Measurements from ENCODE around the gene ERC2.
"Not testable (repeated sequence)": the region's sequence is repeated elsewhere in the genome, so short reads cannot be mapped to it uniquely, and the experiment has no call there.

The ERC2 gene

DNA sequence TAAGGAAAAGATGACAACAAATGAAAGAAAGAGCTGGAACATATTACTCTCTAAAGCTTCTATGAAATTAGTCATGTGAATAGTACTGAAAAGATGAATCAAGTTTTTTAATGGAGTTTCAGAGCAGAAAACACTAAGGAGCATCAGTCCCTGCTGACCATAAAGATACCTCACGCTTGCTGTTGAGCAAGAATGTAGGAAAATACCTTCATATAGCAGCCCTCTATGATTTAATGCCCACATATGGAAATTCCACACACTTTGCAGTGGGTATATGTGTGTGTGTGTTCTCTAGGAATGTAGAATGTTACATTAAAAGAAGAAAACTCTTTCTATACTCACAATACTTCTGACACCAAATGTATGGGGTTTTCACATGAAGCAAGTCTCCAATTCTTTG is 355.0 kb downstream of the ERC2 start:
- no peak for DNase-seq

DNA sequence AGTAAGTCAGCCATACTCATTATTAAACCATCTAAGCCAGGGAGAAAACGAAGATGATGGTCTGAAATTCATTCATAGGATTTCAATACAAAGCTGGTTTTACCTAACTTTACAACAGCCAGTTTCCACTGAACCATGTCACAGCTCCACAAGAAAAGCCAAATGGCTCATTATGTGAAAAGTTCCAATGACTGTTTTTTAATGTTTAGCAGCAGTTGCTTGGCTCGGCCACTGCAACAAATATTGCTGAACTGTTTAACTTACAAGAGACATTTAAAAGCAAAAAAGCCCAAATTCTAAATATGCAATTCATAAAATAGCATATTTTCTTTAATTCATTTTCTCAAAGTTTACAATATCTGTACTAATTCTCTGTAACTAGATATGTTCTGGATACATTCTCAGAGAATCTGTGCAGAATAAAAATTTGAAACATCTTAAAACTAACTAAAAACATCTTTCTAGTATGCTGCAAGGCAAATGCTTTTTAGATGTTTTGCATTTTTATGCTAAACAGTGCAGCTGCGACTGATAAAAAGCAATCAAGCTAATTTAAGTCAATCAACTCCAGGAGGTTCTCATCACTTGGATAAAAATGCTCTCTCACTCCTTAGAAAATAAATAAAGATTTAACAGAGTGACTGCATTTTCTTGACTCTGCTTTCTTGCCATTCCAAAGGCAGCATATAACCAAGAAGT is 356.5 kb downstream of the ERC2 start:
- no peak for DNase-seq

DNA sequence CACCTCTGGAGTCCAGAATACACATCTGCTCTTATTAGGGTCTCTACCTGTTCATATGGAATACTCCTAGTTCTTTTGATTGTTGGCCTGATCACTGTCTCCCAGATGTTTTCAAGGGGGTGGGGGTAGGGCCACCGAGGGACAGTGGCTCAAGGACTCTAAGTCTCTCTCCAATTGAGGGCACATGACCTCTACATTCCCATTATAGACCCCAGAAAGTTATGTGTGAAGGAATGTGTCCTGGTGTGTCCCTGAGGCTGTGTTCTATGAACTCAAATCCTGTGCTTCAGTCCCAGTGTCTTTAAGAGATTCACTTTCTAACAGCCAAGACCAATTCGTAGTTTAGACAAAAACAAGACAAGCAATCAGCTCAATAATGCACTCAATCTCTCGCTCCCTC is 357.4 kb downstream of the ERC2 start:
- no peak for DNase-seq

DNA sequence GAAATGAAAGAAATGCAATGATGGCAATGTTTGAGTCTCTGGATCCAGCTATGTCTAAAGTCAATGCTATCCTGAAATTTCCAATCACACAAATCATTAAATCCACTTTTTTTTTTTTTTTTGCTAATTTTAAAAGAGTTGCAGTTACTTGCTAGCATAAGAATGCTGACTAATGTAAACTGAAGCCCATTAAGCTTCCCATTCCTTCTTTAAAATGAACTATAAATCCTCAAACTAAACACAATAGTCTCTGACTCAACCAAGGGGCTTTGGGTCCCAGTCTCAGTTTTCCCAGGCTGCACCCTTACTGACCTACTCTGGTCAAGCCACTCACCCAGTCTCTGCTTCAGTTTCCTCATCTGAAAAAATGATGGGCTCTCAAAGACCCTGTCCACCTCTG is 361.1 kb downstream of the ERC2 start:
- DNase-seq = no peak

DNA sequence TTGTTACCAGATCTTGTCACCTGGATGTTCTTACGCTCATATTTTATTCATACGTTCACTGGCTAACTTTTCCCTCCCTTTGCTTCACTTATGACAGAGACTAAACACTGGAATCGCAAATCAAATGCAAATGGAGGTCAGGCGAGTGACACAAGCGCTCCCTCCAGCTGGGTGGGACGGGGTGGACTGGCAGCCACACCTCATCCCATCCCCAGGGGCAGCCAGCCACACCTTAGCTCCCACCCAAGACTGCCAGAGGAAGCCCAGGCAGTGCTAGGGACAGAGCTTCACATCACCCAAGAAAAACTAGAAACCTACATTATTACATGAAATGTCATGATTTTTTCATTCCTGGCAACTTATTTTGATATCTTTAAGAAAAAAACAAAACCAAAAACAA is 366.2 kb downstream of the ERC2 start:
- DNase-seq = no peak

DNA sequence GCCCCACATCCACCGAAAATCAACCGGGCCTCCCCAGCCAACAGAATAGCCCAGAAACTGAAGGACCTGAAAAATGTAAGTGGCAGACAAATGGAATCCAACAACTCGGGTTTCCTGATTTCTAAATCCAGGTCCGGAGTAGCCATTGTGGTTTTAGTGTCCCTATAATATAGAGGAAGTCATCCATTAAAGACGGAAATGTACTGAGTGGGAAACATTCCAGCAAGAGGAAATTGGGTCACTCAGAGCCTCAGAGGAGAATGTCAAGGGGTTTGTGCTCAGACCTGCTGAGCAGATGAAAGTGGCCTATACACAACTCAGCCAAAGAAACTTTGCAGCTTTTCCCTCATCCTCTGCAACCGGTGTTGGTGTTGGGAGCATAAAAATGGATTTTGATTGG is 366.7 kb downstream of the ERC2 start:
- no peak for DNase-seq

DNA sequence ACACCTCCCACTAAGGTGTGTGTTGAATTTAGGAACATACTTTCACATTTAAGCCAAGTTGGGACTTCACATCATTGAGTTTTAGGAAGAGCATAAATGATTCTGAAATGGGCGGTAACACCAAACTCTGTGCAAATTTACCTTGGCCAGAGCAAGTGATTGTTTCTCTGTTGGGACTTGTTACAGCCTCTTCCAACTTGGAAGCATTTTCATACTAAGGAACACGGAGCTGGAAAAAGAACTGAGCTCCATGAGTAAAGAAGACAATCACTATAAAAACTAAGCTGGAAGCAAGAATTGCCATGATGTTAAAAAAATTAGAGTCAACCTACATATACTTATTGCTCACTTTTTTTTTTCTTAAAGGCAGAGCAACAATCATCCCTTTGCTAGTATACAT is 371.3 kb downstream of the ERC2 start:
- DNase-seq = no peak

DNA sequence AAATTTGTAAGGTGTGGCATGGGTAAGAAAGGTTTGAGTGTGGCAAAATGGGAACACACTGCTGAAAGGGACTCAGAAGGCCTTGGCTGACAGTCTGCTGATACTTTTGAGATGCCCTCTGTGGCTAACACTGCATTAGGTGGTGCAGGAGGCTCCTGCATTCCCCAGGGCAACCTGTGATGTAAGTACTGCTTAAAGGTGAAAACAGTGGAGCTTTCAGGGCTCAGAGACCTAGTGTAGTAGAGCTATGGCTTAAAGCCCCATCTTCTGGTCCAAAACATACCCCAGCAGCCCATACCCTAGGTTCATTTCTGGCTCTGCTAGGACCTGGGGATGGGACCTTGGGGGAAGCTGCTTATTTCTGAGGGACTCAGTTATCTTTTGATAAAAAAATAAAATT is 374.1 kb downstream of the ERC2 start:
- no peak for DNase-seq

DNA sequence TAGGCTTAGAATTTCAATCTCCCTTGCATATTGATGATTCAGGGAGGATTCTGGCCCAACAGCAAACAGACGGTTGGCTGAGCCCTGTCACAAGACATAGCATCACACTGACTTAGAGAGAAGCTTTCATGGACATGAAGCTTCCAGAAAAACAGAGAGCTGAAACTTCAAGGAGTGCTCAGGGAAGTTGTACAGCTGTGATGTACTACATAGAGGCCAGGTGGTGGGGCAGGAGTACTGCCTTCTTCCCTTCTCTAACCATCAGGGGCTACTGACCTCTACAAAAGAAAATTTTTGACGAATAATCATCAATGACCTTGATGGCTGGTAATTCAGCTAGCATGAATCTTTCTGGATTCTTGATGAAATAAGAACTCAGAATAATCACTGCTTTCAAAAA is 378.5 kb downstream of the ERC2 start:
- DNase-seq = no peak

DNA sequence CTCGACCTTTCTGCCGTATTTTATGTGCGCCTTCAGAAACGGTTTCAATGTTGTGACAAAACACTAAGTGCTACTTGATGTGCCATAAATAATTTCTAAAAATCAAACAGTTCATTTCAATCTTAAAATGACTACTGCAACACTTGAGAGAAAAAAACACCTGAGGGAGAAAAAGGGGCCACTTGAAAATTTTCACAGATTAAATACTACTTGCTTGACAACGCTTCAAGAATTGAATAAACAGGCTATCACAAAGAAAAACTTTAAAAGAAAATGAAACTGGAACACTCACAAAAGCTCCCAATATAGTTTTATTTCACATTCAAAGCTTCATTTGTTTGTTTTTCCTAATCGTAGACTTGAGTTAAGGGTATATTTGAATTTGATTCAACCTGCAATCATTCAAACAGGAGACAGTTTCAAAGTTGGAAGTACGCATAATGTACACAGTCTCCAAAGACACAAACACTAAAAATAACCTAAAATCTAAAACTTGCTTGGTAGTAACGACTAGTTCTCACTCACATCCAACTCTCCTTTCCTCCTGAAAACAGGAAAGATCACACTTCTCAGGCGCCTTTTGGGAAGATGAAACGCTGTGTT is 380.7 kb downstream of the ERC2 start:
- DNase-seq = no peak

DNA sequence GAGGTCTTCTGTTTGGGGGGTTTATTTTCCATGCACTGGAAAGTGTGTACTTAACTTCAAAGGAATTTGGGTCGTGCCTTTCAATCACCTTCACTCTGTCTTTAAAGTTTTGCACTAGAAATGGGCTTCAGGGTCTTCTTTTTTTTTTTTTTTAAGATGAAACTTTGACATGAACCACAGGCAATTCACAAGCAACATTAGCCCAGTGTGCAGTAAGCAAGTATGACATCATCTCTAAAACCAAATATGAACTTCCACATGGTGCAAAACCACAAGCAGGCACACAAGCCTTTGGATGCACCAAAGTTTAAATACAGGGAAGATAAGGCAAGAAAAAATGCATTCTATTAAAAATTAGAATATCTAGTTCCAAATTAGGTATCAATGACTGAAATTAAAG is 381.9 kb downstream of the ERC2 start:
- no peak for DNase-seq

DNA sequence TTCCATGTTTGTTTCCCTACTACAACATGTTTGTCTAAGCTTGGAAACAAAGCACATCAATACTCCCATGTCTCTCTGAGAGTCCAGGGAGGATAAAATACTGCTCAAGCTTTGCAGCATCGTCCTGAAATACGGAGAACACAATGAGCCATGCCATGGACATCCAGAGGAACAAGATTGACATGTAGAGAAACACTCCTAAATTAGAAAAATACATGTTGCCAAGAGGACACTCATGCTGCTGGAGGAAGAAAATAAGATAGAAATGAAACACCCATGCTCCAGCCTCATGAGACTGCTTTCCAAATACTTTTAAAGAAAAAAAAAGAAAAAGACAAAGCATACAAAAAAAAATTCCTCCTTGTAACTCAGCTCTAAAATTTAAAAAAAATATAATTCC is 387.0 kb downstream of the ERC2 start:
- no peak for DNase-seq

DNA sequence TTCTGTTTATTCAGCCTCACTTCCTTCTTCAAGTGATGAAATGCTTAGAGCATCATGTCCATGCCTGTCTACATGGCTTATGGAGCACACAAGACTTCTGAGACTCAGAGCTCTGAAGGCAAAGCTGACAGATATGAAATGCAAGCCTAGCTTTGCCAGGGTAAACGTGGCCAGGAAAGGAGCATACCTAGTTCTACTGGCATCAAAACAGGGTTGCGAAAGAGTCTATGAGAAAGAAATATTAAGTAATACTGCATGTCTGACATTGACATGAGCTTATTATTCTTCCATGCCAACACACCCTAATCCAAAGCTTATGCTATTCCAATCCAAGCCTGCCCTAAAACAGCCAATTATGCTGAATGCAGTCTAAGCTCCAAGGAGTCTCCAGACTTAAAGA is 391.5 kb downstream of the ERC2 start:
- no peak for DNase-seq

DNA sequence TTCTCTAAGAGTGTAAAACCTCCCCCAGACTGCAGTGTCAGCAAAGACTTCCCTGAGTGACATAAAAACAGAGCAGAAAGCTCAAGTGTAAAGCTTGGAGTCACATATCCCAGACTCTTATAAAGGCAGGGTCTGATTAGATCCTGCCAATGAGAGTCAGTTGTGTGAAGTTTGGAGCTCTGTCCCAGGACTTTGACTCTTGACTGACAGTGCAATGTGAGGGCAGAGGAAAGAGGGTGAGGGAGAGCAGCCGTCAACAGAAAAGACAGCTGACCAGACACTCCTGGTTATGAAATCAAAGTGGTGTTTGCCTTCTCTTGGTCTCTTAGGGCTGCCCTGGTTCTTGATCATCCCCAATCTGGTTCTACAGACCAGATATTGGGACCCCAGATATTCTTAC is 393.2 kb downstream of the ERC2 start:
- DNase-seq = no peak

DNA sequence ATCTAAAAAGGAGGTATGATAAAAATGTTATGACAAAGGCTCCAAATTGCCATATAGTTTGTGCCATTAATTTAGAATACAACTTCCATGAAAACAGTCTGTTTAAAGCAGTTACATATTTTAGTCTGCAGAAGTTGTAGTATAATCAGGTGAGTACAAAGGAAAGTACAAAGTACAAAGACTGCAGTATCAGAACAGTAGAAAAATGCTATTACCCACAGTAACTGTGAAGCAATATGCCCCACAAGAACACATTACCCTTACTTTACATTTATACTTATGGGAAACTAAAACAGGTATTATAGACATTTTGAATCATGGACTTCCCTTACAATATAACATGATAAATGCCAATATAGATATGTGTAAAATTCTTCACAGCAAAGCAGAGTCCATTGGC is 398.5 kb downstream of the ERC2 start:
- no peak for DNase-seq

DNA sequence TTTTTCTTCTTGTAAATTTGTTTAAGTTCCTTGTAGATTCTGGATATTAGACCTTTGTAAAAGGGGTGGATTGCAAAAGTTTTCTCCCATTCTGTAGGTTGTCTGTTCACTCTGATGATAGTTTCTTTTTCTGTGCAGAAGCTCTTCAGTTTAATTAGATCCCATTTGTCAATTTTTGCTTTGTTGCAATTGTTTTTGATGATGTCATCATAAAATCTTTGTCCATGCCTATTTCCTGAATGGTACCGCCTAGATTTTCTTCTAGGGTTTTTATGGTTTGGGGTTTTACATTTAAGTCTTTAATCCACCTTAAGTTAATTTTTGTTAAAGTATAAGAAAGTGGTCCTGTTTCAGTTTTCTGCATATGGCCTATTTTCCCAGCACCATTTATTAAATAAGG is 401.9 kb downstream of the ERC2 start:
- DNase-seq = not testable (repeated sequence)

DNA sequence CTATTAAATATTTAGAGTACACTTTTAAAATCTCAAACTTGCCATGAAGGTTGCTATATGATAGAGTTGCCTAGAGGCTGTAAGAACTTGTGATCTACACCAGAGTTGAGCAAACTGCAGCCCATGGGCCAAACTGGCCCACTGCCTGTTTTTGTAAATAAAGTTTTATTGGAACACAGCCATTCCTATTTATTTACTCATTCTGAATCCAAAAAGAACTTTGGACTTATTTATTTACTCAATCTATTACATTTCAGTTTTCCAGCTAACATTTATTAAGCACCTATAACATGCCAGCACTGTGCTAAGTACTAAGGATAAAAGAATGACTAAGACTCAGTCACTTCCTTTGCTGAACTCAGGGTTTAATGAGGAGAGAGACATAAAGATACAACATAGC is 403.6 kb downstream of the ERC2 start:
- DNase-seq = no peak

DNA sequence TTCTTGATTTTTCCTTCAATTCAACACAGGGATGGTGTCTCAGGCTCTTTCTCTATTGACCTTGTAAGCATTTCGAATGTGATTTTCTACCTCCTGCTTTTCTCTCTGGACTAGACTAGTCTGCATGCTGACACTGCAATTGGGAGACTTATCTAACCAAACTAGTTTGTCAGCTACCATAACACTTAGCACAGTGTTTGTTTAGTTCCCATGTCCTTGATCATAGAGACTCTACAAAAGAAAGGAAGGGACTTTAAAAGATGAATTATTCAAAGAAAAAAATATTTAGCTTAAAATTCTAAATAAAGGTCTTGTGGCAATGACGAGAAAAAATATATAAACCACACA is 407.0 kb downstream of the ERC2 start:
- DNase-seq = no peak

DNA sequence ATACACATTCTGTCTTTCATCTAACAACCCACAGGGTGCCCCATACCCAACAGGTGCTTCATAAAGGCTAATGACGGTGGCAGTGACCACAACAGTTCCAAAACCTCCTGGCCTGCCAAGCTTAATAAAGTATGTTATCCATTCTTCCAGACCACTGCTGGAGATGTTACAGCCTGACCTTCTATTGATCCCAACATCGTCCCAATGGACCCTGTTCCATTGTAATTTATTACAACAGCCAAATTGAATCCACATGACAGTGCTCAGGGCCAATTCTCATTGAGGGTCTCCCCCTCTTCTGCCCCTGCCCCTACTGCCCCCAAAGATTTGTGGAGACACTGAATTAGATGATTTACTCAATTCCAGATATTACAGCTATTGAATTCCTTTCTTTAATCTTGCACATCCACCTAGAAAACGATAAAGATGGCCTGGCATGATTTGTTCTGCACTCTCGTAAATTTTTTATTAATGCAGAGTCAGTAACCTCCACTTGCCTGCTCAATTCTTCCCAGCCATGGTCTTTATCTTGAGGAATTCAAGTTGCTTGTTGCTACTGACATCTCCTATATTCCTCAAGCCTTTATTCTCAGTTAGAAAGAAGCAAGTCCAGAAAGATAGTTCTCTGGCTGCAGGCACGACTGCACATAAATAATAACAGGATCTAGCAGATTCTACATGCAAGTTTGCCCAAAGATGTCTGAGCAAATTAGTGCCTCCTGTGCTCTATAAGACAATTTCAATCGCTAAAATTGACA is 407.6 kb downstream of the ERC2 start:
- DNase-seq = no peak

DNA sequence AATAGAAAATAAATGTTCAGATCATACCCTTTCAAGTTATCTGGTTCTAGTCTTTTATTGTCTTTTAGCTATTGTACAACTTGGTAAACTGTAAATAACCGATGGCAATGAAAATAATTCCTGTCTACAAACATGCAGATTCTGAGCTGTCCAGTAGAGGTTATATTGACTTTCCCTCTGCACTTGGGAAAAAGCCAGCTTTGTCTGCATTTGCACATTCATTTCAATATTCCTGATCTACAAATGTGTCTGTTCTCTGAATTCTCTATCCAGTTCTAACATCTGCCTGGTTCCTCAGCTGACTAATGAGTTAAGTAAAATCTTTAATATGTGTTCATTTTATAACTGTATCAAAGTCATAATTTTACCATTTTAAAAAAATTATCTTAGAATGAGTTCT is 408.5 kb downstream of the ERC2 start:
- DNase-seq = no peak

DNA sequence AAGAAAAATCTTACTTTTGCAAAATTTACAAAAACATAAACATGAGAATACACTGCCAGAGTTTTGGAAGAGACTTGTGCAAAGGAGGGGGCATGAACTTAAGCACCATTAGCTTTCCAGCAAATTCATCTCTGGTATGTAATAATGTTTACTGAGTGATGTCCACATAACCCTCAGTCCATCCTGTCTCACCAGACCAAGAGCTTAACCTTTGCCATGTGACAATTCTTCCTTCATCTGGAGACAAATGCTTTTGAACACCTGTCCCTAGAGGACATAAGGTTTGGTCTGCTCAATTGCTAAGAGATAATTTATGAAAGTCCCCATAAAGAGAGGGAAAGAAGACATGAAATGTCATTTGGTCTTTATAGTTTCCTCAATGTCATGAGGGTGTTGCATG is 412.3 kb downstream of the ERC2 start:
- no peak for DNase-seq

DNA sequence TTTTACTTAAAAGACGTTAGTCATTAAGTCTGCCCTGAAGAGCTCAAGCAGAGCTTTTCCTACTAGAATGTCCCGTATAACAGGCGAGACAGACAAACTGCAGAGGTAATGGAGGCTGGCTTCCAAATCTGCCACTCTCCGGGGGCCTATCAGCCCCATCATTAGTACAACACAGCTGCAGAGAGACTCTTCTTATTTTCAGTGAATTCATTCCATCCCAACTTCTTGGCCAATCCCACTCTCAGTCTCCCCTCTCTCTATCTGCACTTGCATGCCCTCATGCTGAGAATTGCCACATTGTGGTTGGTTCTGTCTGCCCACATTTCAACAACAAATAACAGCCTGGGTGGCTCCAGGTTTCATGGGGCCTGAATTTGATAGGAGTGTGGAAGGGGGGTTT is 412.7 kb downstream of the ERC2 start:
- no peak for DNase-seq

DNA sequence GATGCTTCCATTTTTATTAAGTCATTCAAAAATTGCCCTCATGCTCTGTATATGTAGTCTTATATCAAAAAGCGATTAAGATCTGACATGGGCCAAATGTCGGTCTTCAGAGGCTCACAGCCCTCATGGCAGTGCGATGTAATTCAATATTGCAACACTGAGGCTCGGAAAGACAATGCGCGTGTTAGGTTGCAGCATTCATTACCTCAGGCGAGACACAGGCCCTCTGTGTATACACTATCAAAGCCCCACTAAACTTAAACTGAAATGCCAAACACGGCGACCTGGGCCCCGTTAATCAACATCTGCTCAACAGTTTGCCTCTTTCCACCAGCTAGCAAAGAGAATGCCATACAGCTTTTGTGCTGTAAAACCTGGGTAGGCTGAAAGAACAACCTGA is 413.4 kb downstream of the ERC2 start:
- DNase-seq = no peak

DNA sequence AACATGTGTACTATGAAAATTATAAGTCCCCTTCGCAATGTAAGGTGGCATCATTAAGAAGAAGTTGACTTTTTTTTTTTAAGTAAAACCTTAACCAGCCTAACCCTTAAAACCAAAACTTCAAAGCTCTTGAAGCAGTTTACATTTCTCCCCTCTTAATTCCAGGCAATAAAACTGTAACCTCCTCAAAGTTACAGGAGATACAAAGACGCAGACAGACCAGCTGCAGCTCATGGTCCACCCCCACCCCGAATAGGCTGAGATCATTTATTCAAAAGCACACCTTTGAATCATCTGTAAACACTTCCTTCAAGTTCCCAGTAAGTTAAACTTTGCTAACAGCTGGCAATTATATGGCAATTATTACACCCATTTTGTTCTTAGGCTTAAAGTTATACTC is 414.5 kb downstream of the ERC2 start:
- no peak for DNase-seq

DNA sequence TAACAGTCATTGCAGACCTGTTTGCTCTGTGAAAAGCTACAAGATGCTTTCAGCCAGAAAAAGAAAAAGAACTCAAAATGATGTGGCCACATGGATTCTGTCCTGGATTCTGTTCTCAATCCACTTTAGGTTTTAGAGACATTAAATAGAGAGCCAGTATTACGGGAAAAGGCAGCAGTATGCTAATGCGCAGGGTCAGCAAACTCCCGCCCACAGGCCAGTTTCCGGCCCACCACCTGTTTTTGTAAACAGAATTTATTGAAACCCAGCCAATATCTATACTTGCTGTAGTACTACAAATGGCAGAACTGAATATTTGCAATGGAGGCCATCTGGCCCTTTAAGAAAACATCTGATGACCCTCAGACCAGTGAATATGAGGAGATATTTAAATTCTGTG is 416.1 kb downstream of the ERC2 start:
- DNase-seq = no peak
